Epithelial cell of proximal tubule (primary cell): ENCODE data around the gene PSMA5. TPM values are rescaled to one million over a fixed set of nuclear protein-coding genes. Genes with fewer than 3 reads are reported as not detected.
"Not testable (repeated sequence)": the region's sequence is repeated elsewhere in the genome, so short reads cannot be mapped to it uniquely, and the experiment has no call there.

ENCODE experiments used
- DNase-seq: peaks from one replicate; pipeline ENCODE4 v3.0.0-alpha.2; 2011; ENCODE audit warnings: low read depth
- H3K4me3 ChIP-seq: 2 replicates; pipeline ENCODE4 v1.5.1; 2011; ENCODE audit warnings: low read depth, mild to moderate bottlenecking, low read length
- CTCF ChIP-seq: conservative IDR thresholded peaks from 2 replicates; pipeline ENCODE4 v1.5.1; 2012; ENCODE audit warnings: low read depth, mild to moderate bottlenecking, low read length
- total RNA-seq: library from RNA; depleted of rRNA; stranded (reverse); fragments of >200 nt; gene quantifications from 2 replicates; pipeline ENCODE4 v1.2.3, GENCODE V29; 2015

Gene PSMA5
- total RNA-seq, 1 donor from 2014 or later, result 67.5 TPM

- no peak for TF ChIP-seq CTCF
- peak overlapping the region; percentile 64 for H3K4me3 ChIP-seq
- no peak for DNase-seq
These were observed 29.8 kb downstream of the PSMA5 start for GRCh38 chr1:109396513-109396839.

GRCh38 chr1:109395602-109396512 is 30.4 kb downstream of the PSMA5 start:
- H3K4me3 ChIP-seq, result peak overlapping the region; percentile 64
- DNase-seq, result peak; percentile 49
- TF ChIP-seq CTCF, result no peak

GRCh38 chr1:109395282-109395599 is 31.0 kb downstream of the PSMA5 start:
- DNase-seq, H3K4me3 ChIP-seq: not testable (repeated sequence)

GRCh38 chr1:109394591-109395281 is 31.5 kb downstream of the PSMA5 start:
- no peak for TF ChIP-seq CTCF
- no peak for DNase-seq
- H3K4me3 ChIP-seq, result no peak overlapping the region

- no peak overlapping the region for H3K4me3 ChIP-seq
- no peak for DNase-seq
- TF ChIP-seq CTCF, result no peak
These were observed 32.5 kb downstream of the PSMA5 start for GRCh38 chr1:109393617-109394233.

GRCh38 chr1:109392788-109393616 is 33.2 kb downstream of the PSMA5 start:
- DNase-seq, result no peak
- H3K4me3 ChIP-seq, result peak overlapping the region; percentile 21
- TF ChIP-seq CTCF, result no peak
